Breast epithelium (tissue), 4 donors: ENCODE data around the gene KRTAP1-1. TPM values are rescaled to one million over a fixed set of nuclear protein-coding genes. Genes with fewer than 3 reads are reported as not detected.

Experiments used
- DNase-seq, 2 donors: peaks; one replicate each; pipeline ENCODE4 v3.0.0-alpha.2; 2019; ENCODE audit warnings: low spot score in 2 of 2
- H3K27ac ChIP-seq, 2 donors: fragments of 200-600 bp; sonication (generic) in 1 of 2; one replicate each; pipeline ENCODE4 v1.5.1; 2016 to 2019; ENCODE audit warnings: mild to moderate bottlenecking in 1 of 2
- H3K27me3 ChIP-seq, 2 donors: fragments of 200-600 bp; sonication (generic) in 1 of 2; one replicate each; pipeline versions ENCODE4 v1.5.1 to v1.6.0; 2017 to 2019; ENCODE audit warnings: control low read depth in 1 of 2, mild to moderate bottlenecking in 1 of 2
- H3K36me3 ChIP-seq: fragments of 200-600 bp; one replicate; pipeline ENCODE4 v1.5.1; 2019
- H3K4me1 ChIP-seq, 2 donors: fragments of 200-600 bp; sonication (generic); one replicate each; pipeline ENCODE4 v1.5.1; 2016 to 2019; ENCODE audit warnings: control low read depth in 1 of 2
- H3K4me3 ChIP-seq, 3 donors: fragments of 200-600 bp; sonication (generic); 1 replicate in 2 of 3; 2 replicates in 1 of 3; pipeline ENCODE4 v1.5.1; 2016 to 2019; ENCODE audit warnings: mild to moderate bottlenecking in 3 of 3, moderate library complexity in 2 of 3
- H3K9me3 ChIP-seq, 2 donors: fragments of 200-600 bp; sonication (generic) in 1 of 2; one replicate each; pipeline ENCODE4 v1.5.1; 2016 to 2019; ENCODE audit warnings: control low read depth in 1 of 2
- POLR2A ChIP-seq: fragments of 450-650 bp; IDR thresholded peaks from one replicate; pipeline ENCODE4 v1.6.1; 2016; ENCODE audit warnings: antibody characterized with exemption, mild to moderate bottlenecking, moderate library complexity
- POLR2AphosphoS5 ChIP-seq, 3 donors: sonication (generic); formaldehyde crosslinking; IDR thresholded peaks; one replicate each; pipeline ENCODE4 v1.6.1; 2017; ENCODE audit warnings: antibody characterized with exemption in 3 of 3
- intact Hi-C: fragments of 100-400 bp; cut with DNase I; formaldehyde crosslinking; loops from one replicate; pipeline ENCODE4 v1.15.1; 2023; ENCODE audit warnings: low total_unique reads
- total RNA-seq, 3 donors: library from RNA; depleted of rRNA; stranded (reverse); fragments of >200 nt; gene quantifications; one replicate each; pipeline ENCODE4 v1.1.0, GENCODE V29; 2016
- TF ChIP-seq, protein P1 (sequence below), 3 donors: fragments of 450-650 bp; IDR thresholded peaks; one replicate each; pipeline ENCODE4 v1.5.1; 2016 to 2017; ENCODE audit warnings: antibody characterized with exemption in 3 of 3, mild to moderate bottlenecking in 3 of 3, moderate library complexity in 3 of 3

The KRTAP1-1 gene
- total RNA-seq, 3 donors from 2014 or later: not detected

DNA sequence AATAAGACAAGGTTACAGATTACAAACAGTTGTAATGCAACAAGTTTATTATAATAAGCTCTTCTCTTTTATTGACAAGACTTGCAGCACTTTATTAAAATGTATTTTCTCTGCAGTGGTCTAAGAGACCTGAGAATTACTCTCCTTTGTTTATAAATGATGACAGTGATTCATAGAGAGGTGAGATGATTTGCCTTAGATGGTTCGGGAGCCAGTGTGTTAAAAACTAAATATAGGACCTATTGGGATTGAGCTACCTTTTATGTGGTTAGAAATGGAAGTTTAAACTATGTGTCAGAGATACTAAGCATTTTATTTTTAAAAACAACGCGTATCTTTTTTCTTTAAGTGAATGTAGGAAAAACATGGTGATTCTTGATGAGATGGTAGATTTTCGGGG is 44.4 kb downstream of the KRTAP1-1 start:
- DNase-seq: no peak
- no peaks in the 10 kb centered on the region for H3K27me3 ChIP-seq
- H3K9me3 ChIP-seq: no peaks in the 10 kb centered on the region
- H3K4me3 ChIP-seq: no peak overlapping the region
- no peak for TF ChIP-seq POLR2AphosphoS5 (IDR thresholded peaks at IDR 0.05)
- no peak for TF ChIP-seq POLR2A
- TF ChIP-seq, protein P1, sequence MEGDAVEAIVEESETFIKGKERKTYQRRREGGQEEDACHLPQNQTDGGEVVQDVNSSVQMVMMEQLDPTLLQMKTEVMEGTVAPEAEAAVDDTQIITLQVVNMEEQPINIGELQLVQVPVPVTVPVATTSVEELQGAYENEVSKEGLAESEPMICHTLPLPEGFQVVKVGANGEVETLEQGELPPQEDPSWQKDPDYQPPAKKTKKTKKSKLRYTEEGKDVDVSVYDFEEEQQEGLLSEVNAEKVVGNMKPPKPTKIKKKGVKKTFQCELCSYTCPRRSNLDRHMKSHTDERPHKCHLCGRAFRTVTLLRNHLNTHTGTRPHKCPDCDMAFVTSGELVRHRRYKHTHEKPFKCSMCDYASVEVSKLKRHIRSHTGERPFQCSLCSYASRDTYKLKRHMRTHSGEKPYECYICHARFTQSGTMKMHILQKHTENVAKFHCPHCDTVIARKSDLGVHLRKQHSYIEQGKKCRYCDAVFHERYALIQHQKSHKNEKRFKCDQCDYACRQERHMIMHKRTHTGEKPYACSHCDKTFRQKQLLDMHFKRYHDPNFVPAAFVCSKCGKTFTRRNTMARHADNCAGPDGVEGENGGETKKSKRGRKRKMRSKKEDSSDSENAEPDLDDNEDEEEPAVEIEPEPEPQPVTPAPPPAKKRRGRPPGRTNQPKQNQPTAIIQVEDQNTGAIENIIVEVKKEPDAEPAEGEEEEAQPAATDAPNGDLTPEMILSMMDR (IDR thresholded peaks at IDR 0.05): no peak
- no peaks in the 10 kb centered on the region for H3K4me1 ChIP-seq
- no peak overlapping the region for H3K27ac ChIP-seq
- intact Hi-C loops: loop anchor here (5.0 kb wide), 1 partner anchor 630 kb away; no protein-coding TSS in a partner anchor
- H3K36me3 ChIP-seq: no peaks in the 10 kb centered on the region

GRCh38 chr17:40995116-40995515 is 46.1 kb downstream of the KRTAP1-1 start:
- Histone ChIP-seq H3K36me3 (no peaks in the 10 kb centered on the region), H3K27me3 (no peaks in the 10 kb centered on the region), H3K4me3 (no peak overlapping the region), H3K4me1 (no peaks in the 10 kb centered on the region), H3K9me3 (no peaks in the 10 kb centered on the region), H3K27ac (no peak overlapping the region)
- intact Hi-C loops: loop anchor here (5.0 kb wide), 1 partner anchor 628 kb away; no protein-coding TSS in a partner anchor
- TF ChIP-seq POLR2AphosphoS5 (IDR thresholded peaks at IDR 0.05) (no peak), POLR2A (no peak)
- TF ChIP-seq, protein P1 (IDR thresholded peaks at IDR 0.05): no peak
- no peak for DNase-seq

- intact Hi-C loops: no loop called here
- no peaks in the 10 kb centered on the region for H3K27me3 ChIP-seq
- DNase-seq: no peak
- no peaks in the 10 kb centered on the region for H3K4me1 ChIP-seq
- no peak within 1 kb of the TSS for H3K27ac ChIP-seq
- no peak for TF ChIP-seq POLR2AphosphoS5 (IDR thresholded peaks at IDR 0.05)
- TF ChIP-seq, protein P1 (IDR thresholded peaks at IDR 0.05): no peak
- no peak for TF ChIP-seq POLR2A
- no peak within 1 kb of the TSS for H3K4me3 ChIP-seq
- H3K36me3 ChIP-seq: no peaks in the 10 kb centered on the region
- H3K9me3 ChIP-seq: no peaks in the 10 kb centered on the region
Observed at GRCh38 chr17:40993839-40994238, 47.4 kb downstream of the KRTAP1-1 start, which contains the start of gene KRTAP3-3. Gene KRTAP3-3 (minus strand): TSS chr17:40994164. CDS start chr17:40994097, 67 bp downstream.

DNA sequence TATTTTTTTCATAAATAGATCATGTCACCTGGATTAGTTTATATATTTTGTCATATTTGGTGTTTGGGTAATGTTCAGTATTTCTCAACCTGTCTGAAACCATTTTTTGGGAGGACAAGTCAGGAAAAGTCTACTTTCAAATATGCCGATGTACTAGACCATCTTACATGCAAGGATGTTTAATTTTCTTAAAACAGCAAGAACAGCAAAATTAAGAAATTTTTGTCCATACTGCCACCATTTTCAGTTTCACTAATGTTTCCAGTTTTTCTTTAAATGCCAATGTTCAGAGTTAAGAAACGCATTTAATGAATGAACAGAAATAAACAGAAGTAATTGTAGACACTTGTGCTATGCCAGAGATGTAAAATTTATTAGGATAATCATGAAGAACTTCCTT is 48.2 kb downstream of the KRTAP1-1 start:
- Histone ChIP-seq H3K27me3 (no peaks in the 10 kb centered on the region), H3K9me3 (no peaks in the 10 kb centered on the region), H3K4me1 (no peaks in the 10 kb centered on the region), H3K27ac (no peak overlapping the region), H3K36me3 (no peaks in the 10 kb centered on the region), H3K4me3 (no peak overlapping the region)
- DNase-seq: no peak
- intact Hi-C loops: no loop called here
- TF ChIP-seq, protein P1 (IDR thresholded peaks at IDR 0.05): no peak
- TF ChIP-seq POLR2AphosphoS5 (IDR thresholded peaks at IDR 0.05) (no peak), POLR2A (no peak)

DNA sequence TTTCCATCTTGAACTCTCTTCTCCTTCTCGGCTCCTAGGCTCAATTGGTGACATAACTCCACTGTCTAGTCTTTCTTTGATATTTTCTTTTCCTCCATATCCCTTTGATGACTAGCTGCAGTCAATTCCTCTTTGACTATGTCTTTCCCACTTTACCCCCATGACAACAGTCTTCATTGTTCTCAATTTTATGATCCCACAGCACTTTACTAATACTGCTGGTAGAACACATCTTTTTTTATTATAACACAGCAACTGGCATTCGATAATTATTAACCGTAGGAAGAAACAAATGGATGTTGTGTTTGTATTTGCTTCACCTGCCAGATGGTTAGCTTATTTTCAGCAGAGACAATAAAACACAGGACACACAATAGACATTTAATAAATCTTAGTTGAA is 48.6 kb downstream of the KRTAP1-1 start:
- Histone ChIP-seq H3K4me1 (no peaks in the 10 kb centered on the region), H3K4me3 (no peak overlapping the region), H3K27me3 (no peaks in the 10 kb centered on the region), H3K36me3 (no peaks in the 10 kb centered on the region), H3K9me3 (no peaks in the 10 kb centered on the region), H3K27ac (no peak overlapping the region)
- DNase-seq: no peak
- intact Hi-C loops: no loop called here
- TF ChIP-seq POLR2AphosphoS5 (IDR thresholded peaks at IDR 0.05): no peak
- TF ChIP-seq, protein P1 (IDR thresholded peaks at IDR 0.05): no peak

Other genes starting within 250 kb of the KRTAP1-1 start
- not detected for gene KRT28, start 241.5 kb downstream of the KRTAP1-1 start, total RNA-seq
- gene KRT10, start 218.8 kb downstream of the KRTAP1-1 start, total RNA-seq: 10 to 100 TPM in 1 of 3 donors, 1 to 10 TPM in 2; 6.2 to 14.7 (median 7.6) TPM
- not detected for gene KRT12, start 174.2 kb downstream of the KRTAP1-1 start, total RNA-seq
- 1 to 10 TPM in 1 of 3 donors, not detected in 2; 6.6 TPM for gene KRT20, start 156.2 kb downstream of the KRTAP1-1 start, total RNA-seq
- 10 to 100 TPM in 2 of 3 donors, not detected in 1; 37.7 to 57.5 TPM for gene KRT23, start 103.8 kb downstream of the KRTAP1-1 start, total RNA-seq
- not detected for gene KRT39, start 74.5 kb downstream of the KRTAP1-1 start, total RNA-seq
- under 1 TPM in 1 of 3 donors, not detected in 2; 0.29 TPM for gene KRT40, start 57.1 kb downstream of the KRTAP1-1 start, total RNA-seq
- gene KRTAP3-3, start 47.3 kb downstream of the KRTAP1-1 start, total RNA-seq: not detected
- not detected for gene KRTAP3-2, start 41.5 kb downstream of the KRTAP1-1 start, total RNA-seq
- gene KRTAP3-1, start 32.3 kb downstream of the KRTAP1-1 start, total RNA-seq: not detected
- gene KRTAP1-5, start 14.2 kb downstream of the KRTAP1-1 start, total RNA-seq: not detected
- gene KRTAP1-4, start 11.3 kb downstream of the KRTAP1-1 start, total RNA-seq: not detected
- not detected for gene KRTAP1-3, start 6.6 kb downstream of the KRTAP1-1 start, total RNA-seq
- gene KRTAP2-1, start 5.9 kb upstream of the KRTAP1-1 start, total RNA-seq: not detected
- not detected for gene KRTAP2-2, start 13.8 kb upstream of the KRTAP1-1 start, total RNA-seq
- gene KRTAP2-3, start 18.7 kb upstream of the KRTAP1-1 start, total RNA-seq: not detected
- not detected for gene KRTAP2-4, start 24.4 kb upstream of the KRTAP1-1 start, total RNA-seq
- not detected for gene KRTAP4-7, start 42.7 kb upstream of the KRTAP1-1 start, total RNA-seq
- gene KRTAP4-8, start 56.7 kb upstream of the KRTAP1-1 start, total RNA-seq: not detected
- gene KRTAP4-16, start 60.8 kb upstream of the KRTAP1-1 start, total RNA-seq: not detected
- gene KRTAP4-9, start 63.9 kb upstream of the KRTAP1-1 start, total RNA-seq: not detected
- gene KRTAP4-11, start 76.9 kb upstream of the KRTAP1-1 start, total RNA-seq: not detected
- gene KRTAP4-12, start 82.7 kb upstream of the KRTAP1-1 start, total RNA-seq: not detected
- not detected for gene KRTAP4-6, start 99.1 kb upstream of the KRTAP1-1 start, total RNA-seq
- gene KRTAP4-5, start 108.4 kb upstream of the KRTAP1-1 start, total RNA-seq: not detected
- not detected for gene KRTAP4-4, start 119.3 kb upstream of the KRTAP1-1 start, total RNA-seq
- not detected for gene KRTAP4-3, start 126.8 kb upstream of the KRTAP1-1 start, total RNA-seq
- not detected for gene KRTAP4-2, start 136.8 kb upstream of the KRTAP1-1 start, total RNA-seq
- not detected for gene KRTAP4-1, start 143.5 kb upstream of the KRTAP1-1 start, total RNA-seq
- not detected for gene KRTAP9-1, start 148.4 kb upstream of the KRTAP1-1 start, total RNA-seq
- gene KRTAP9-2, start 185.2 kb upstream of the KRTAP1-1 start, total RNA-seq: not detected
- not detected for gene KRTAP9-3, start 191.0 kb upstream of the KRTAP1-1 start, total RNA-seq
- not detected for gene KRTAP9-8, start 196.5 kb upstream of the KRTAP1-1 start, total RNA-seq
- gene KRTAP9-4, start 208.2 kb upstream of the KRTAP1-1 start, total RNA-seq: not detected
- gene KRTAP9-9, start 213.9 kb upstream of the KRTAP1-1 start, total RNA-seq: not detected
- not detected for gene KRTAP9-6, start 223.9 kb upstream of the KRTAP1-1 start, total RNA-seq
- not detected for gene KRTAP9-7, start 234.2 kb upstream of the KRTAP1-1 start, total RNA-seq